Measurements from ENCODE around the gene MTMR4.
"Not testable (repeated sequence)": the region's sequence is repeated elsewhere in the genome, so short reads cannot be mapped to it uniquely, and the experiment has no call there.

Gene MTMR4

DNA sequence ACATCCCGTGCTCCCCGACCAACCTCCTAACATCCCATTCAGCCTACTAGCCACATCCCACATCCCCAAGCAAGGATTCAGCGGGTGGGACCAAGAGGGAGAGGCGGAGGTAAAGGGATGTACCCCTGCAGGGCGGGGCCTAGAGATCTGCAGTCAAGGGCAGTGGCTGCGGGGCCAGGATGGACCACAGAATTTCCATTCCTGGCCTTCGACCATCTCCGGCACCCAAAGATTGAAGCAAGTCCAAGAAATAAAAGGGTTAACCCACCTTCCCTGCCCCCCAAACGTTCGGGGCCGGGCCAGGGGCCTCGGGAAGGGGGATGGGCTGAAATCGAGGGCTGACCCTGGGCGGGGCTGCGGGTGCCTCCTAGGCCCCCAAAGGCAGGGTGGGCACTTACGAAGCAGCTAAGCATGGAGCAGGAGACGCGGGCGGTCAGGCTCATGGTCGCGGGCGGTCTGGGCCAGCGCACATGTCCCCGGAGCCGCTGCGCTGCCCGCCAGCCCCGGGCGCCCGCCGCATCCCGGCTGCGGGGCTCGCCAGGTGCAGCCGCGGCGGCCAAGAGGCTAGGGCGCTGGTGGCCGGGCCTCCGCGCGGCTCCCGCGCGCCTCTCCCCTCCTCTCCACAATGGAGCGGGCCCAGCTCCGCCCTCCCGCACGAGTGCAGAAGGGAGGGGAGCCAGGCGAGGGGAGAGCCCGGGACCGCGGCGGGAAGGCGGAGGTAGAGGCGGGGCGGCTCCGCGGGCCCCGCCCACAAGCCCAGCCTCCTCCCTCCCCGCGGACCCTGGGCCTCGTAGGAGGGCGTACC lies at the start of gene MTMR4:
MTMR4 (minus strand) TSS at position 674 of the 805 bp plus-strand sequence; CDS start at position 443, 231 bp downstream.
- no peak for DNase-seq

DNA sequence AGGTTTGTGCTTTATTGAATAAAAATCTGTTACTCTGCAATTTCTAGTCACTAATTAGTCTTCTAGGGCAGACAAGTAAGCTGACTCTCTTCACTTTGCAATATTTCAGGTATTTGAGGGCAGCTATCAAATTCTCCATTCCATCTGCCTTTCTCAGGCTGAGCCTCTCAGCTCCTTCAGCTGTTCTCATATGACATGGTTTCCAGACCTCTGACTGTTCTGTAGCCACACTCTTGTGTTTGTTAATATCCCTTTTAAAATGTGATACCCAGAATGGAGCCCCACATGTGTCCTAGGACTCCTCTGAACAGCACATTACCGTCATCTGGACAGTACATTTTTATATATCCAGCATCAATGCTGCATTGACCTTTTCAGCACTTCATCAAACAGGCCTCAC lies 46.1 kb upstream of the MTMR4 start:
- DNase-seq = no peak

DNA sequence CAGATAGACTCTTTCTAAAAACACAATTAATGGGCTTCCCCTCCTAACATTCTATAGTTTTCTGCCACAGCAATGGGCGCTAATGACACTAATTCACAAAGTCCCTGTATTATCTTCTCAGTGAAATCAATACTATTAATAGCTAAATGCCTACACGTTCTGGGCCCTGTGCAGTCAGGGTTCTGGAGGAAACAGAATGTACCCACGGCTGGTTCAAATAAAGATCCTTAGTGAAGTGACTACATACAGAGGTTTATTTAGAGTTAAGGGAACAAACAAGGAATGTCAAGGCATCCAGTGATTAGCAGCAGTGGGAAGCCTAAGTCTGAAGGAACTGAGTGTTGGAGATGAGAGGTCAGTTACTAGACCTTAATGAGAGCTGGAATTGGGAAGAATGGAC lies 43.5 kb upstream of the MTMR4 start:
- no peak for DNase-seq

DNA sequence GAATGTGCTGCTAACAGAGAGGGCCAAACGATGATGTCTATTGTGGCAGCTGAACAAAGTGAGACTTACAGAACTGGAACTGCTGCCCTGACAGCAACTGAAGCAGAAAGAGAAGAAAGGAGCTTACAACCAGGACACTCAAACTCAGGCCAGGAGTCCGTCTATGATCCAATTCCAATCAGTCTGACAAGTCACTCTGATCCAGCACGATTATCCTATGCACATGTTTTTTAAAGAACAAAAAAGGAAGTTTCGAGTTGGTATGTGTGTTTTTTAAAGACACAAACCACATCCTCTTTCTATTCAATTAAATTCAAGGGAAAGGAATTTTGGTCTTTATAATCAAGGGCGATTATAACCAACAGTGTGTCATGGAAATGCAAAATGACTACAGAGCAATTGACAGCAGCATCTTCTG lies 42.4 kb upstream of the MTMR4 start:
- no peak for DNase-seq

DNA sequence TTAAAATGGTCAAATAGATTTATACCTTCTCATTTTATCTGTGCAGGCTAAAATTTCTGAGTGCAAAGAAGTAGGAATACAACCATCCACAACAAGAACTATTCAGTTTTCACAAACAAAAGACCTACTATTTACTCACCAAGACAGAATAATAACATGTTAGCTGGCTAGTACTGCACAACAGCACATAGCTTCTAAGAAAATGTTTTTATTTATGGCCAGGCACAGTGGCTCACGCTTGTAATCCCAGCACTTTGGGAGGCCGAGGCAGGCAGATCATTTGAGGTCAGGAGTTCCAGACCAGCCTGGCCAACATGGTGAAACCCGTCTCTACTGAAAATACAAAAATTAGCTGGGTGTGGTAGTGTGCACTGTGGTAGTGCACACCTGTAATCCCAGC lies 40.7 kb upstream of the MTMR4 start:
- not testable (repeated sequence) for DNase-seq

DNA sequence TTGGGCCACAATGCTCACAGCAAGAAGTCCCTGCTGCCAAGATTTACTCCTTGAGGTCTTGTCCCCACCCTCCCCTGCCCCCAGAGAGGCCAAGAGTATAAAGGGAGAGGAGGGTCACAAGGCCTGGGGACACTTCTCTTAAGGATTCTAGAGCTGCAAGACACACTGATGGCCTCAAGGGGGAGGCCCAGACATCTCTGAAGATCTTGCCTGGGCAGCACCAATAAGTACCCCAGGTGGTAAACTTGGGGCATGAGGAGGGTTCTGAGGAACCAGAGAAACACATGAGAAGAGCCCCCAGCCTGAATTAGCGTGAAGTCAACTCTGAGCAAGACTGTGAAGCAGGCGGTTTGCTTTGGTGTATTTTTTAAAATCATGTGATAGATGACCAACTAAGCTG lies 26.8 kb upstream of the MTMR4 start:
- no peak for DNase-seq

DNA sequence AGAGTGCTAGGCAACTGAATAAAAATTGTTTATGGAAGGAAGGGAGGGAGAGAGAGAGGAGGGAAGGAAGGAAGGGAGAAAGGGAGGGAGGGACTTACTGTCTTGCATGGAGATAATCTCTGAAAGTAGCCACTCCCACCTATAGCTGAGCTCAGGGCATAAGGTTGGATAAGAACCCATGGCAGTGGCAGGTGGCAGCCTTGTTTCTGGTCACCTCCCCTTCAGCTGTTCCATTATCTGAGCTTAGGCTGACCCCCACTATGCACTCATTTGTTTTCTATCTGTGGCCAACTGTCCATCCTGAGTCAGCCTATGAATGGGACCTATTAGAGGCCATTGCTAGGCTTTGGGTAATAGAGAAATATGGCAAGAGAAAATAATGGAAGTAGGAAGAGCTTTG lies 25.3 kb upstream of the MTMR4 start:
- no peak for DNase-seq

DNA sequence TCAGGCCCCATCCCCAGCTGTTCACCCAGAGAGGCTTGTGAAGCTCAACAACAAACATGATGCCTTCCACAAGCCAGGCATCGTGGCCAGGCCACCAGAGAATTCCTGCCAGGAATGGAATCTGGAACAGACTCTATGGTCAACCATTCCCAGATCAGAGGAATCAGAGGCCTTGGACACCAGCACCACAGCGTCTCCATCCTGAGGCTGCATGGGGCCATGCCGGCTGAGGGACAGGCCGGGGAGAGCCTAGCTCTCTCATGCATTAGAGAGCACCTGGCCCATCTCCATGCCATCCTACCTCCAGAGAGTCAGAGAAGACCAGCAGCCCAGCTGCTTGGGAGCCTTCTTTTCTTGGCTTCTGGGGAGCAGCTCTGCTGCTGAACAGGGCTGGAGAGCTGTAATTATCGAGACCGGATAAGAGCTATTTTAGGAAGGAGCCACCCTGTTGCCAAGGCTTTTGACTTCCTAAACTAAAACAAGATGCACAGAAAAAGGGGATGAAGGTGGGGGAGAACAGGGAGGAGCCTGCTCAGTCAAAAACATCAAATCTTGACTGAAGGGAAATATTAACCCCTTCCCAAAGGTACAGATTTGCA lies 24.5 kb upstream of the MTMR4 start:
- DNase-seq = no peak

DNA sequence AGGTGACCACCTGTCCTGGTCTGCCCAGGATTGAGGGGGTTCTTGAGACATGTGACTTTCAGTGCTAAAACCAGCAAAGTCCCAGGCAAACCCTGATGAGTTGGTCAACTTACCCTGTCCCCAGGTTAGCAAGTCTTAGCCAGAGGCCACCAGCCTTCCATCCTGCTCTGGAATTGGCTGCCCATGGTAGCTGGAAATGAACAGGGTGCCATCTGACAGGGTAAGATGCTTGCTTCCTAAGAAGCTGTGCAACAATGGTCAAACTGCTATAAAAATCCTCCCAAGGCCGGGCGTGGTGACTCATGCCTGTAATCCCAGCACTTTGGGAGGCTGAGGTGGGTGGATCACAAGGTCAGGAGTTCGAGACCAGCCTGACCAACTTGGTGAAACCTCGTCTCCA lies 22.8 kb upstream of the MTMR4 start:
- no peak for DNase-seq

DNA sequence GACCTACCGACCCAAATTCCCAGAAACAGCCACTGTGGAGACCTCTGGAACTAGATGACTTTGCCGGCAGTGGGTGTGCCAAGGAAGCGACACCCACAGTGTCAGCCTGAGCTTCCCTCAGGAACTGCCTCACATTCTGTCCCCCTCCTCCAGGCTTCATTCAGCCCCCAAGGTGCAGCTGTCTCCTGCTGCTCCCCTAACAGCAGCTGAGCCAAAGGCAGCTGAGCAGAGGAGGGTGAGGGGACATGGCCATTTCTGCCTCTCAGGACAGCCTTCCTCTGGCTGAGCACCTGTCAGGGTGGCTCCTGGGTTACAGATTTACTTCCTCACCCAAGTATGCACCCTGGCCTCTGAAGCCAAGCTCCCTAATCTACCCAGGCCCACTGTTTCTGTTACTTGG lies 22.1 kb upstream of the MTMR4 start:
- no peak for DNase-seq

DNA sequence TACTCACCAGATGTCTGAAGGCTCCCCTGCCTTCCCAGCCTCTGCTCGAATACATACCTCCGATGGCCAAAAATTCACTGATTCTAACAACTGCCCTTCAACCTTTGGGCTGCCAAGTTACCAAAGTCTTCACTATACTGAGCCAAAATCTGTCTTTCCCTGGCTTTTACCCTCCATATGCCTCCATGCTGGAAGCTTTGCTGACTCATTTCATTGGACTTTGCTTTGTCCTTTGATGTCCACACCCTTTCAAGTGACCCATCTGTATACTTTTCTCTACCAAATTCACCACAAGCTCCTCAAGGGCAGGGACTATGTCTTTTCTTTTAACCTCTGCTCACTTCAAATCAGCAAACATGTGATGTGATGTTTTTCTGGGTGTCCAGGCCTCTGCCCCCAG lies 21.0 kb upstream of the MTMR4 start:
- DNase-seq = no peak

DNA sequence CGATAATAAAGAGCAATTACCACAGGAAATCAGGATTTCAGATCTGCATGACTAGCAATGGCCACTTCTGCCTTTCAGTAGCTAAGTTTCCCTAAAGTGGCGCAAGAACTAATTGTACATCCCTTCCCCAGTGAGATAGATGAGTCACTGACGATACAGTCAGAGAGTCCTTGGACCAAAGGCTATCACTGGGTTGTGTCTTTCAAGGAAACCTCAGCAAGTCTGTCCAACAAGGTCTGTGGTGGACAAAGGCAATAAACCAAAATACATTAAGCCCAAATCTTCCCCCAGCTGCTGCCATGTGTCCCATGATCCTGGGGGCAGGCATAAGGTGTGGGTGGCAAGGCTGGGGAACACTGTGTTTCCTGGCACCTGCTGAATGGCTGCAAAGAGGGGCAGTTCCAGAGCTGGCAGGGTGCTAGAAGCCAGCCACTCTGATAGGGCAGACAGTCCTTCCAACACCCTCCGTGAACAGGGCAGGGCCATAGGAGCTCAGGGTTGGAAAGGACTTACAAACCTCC lies 20.5 kb upstream of the MTMR4 start:
- DNase-seq = no peak

DNA sequence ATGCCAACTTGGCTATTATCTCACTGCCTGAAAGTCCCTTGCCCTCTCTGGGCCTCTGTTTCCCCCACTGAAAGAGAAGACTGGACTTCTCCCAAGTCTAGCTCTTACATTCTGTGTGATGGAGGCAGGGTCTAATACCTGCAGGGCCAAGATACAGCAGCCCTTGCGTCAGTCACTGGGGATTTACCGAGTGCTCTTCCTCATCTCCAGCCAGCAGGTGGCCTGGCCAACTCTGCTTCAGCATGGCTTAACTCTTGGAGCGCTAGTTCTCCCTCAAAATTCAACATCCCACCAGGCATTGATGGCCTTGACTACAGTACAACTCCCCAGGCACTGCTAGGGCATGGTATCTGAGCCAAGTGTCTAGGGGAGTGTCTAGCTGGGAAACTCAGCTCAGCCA lies 19.9 kb upstream of the MTMR4 start:
- no peak for DNase-seq

DNA sequence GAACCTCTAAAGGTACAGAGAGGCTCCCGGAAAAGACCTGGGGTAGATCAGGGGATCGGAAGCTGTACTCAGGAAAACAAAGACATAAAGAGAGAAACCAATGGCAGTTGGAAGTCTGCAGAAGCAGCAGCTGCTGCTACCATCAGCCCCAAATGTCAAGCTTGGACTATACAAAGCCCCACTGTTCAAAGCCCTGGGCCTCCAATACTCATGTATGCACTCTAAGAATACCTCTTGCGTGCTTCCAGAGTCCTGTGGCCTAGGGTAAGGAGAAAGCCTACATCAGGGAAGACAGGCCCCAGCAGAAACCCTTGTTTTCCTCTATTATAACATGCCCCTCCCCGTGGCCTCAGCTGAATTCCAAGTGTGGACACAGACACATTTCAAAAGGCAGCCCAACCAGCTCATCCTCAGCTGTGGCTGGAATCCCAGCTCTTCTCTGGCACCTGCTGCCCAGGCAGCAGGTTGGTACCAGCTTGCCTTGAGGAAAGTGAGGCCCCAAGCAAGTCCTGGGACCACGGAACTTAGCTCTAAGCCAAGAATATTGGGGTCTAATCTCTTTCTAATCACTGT lies 19.3 kb upstream of the MTMR4 start:
- no peak for DNase-seq

DNA sequence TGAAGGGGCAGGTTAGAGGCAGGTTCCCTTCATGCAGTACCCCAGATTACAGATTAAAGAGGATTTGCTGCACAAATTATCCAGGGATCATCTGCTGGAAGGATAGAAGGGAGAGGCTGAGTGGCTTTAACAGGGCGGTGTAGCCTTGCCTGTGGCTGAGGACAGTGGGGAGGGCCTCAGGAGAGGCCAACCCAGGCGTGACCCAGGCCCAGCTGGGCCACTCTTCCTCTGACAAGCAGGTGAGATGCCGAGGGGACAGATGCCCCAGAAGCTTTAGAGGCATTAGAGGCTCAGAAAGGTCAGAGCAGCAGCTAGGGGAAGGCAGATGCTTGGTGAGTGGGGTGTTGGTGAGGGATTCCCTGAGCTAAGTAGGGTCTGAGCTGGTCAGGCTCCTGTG lies 18.1 kb upstream of the MTMR4 start:
- DNase-seq = no peak

DNA sequence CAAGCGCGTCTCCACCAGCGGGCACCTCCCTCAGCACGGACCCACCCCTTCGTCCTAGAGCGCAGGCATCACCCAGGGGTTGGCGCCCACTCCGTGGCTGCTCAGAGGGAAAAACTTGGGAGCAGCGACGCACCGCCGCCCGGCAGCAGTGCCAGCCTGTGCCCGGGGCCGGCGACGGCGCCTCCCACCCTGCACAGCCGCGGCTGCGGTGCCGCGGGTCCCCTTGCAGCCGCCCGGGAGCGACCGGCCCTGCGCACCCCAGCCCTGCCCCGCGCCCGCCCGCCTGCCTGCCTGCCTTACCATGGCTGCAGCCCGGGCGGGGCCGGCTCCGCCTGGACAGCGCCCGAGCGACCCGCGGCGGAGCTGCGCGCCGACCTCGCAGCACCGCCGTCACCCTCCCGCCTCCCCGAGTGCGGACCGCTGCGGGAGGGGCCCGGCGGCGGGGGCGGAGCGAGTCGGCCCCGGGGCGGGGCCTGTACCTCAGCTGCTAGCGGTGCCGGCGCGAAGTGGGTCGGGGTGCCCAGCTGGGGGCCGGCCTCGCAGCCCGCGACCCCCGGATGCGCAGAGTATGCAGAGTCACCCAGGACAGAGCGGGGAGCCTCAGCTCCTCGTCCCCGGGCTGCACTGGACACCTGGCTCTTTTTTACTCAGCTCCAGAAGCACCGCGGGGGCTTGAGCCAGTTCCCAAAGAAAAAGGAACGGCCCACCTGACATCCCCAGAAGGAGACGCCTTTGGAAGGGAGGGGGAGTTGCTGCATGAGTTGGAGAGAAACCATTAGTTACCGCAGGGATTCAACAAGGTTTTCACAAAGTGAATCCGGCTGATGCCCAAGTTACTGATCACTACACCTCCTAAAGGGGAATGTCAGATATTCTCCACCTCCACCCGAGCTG lies 17.5 kb upstream of the MTMR4 start:
- DNase-seq = no peak

DNA sequence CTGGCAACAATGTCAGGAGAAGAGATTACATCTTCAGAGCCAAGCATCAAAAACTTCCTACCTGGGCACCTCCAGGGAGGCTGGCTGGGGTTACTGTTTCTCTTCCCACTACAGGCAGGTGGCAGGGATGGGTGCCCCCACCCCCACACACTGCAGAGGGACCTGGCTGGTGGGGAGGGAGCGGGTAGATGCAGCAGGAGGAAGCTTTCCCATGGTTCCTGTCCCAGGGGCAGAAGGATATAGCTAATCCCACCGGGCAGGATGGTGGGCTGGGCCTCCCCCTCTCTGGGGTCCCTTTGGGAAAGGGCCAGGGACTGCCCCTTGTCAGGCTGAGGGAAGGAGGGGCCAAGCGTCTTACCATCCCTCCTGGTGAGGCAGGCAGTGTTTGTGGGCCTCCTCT lies 16.7 kb upstream of the MTMR4 start:
- DNase-seq = no peak

DNA sequence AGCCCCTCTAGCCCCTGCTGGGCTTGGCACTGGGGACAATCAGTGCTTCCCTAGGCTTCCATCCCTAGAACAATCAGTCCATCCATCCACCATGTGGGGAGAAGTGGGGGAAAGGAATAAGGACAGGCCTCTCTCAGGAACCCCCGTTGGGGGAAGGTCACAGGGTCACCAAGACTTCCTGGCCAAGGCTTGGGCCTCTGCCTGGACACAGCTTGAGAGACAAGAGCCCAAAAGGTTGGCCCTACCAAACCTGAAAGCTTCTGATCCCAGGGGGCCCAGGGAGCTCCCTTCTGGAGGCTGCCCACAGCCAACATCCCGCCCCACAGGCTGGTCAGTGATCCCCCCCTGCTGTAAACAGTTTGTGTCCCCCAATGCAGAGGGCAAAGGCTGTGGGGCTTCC lies 16.2 kb upstream of the MTMR4 start:
- DNase-seq = no peak

DNA sequence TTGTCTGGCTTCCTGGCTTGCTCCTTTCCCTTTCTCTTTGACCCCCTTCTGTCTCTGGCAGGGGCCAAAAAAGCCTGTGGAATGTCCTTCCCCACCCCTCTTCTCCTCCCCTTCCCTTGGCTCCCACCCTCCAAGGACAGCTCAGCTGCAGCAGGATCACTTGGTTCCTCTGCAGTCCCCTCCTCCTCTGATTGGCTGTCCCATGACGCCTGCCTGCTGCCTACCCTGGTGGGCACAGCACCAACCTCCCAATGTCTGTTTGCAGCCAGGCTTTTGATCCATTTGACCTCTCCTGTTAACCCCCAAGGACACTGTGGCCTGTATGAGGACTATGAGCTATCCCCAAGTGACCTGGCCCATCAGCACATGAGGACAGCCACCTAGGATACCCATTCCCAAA lies 14.8 kb upstream of the MTMR4 start:
- no peak for DNase-seq

DNA sequence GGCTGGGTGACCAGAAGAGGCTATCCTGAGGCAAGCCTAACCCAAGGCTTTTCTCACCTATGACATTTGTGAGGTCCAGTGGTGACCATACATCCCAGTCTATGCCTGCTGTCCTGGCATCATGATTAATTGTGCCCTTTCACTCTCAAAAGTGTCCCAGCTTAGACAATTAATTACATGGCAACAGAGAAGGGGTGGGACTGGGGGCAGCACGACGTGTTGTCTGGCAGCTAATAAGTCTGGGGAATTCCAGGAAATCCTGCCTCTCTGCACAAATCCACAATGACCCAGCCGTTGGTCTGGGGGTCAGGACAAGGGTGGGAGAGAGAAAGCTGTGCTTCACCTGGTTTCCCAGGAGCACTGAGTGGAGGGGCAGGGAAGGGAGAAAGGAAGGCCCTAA lies 14.0 kb upstream of the MTMR4 start:
- no peak for DNase-seq

DNA sequence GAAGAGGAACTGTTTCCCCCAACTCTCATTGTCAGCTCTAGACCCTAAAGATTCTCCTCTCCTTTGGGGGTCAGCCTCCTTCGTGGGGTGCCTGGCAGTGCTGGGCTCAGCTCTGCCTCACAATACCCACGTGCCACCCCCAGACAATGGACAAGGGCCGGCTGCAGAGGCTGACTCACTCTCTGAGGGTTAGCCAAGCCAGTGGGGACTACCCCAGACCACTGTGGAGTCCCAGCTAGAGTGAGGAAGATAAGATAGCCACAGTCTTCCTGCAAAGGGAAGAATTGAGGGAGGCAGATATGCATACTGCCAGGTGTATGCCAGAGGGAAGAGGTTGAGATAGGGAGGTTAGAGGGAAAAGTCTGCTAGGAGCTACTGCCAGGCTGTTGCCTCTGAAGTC lies 13.5 kb upstream of the MTMR4 start:
- no peak for DNase-seq

DNA sequence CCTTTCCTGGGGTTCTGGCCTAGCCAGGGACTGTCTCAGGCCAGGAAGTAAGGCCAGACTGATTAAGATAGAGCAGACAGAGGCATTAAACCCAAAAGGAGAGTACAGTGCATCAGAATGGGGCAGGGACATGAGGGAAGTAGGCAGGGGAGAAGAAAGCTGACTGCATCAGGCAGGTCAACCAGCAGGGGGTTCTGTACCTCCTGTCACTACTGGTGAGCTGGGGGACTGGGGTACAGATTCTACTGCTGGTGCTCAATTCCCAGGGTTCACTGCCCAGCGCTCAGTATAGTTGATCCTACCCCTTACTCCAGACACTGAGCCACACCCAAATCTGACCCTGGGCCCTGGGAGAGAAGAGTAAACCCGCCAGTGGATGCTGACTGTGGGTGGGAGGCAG lies 12.9 kb upstream of the MTMR4 start:
- no peak for DNase-seq

DNA sequence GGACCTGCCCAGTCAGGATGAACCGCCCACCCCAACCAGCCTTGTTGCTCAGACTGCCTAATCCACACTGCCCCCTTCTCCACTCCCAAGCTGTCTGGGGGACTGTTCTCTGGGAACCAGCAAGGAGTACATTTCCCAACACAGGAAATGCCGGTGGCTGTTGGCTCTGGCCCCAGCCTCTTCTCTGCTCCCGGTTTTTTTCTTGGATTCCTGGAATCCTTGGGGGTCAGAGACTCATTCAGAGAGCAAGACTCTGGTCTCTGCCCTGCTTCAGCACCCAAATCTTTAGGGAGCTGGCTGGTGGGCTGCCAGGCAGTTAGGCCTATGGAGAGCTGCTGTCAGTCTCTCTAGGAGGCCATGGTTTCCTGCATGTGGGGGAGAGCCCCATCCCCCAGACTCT lies 10.8 kb upstream of the MTMR4 start:
- DNase-seq = no peak
